Natural killer cell (primary cell): ENCODE results near the gene PARD3B. TPM values are rescaled to one million over a fixed set of nuclear protein-coding genes. Genes with fewer than 3 reads are reported as not detected.

Experiments used
- ATAC-seq, 3 donors: fragments of 150-1000 bp in 2 of 3; fragments of 200-7000 bp in 1 of 3; cut with Tn5 transposase; 1 replicate in 1 of 3; 2 replicates in 2 of 3; pipeline ENCODE4 v1.10.0; 2021; ENCODE audit warnings: mild to moderate bottlenecking in 2 of 3, moderate library complexity in 2 of 3
- DNase-seq, 2 donors: peaks; one replicate each; pipeline versions ENCODE4 v3.0.0 to v3.0.0-alpha.2; 2013 to 2021; ENCODE audit warnings: mixed read lengths in 1 of 2
- H3K27ac ChIP-seq: one replicate; pipeline ENCODE4 v1.5.1; 2013; ENCODE audit warnings: mild to moderate bottlenecking, low read length
- H3K27me3 ChIP-seq: one replicate; pipeline ENCODE4 v1.6.1; 2013; ENCODE audit warnings: low read length; ENCODE audit not compliant: control insufficient read depth, insufficient read depth
- H3K36me3 ChIP-seq: one replicate; pipeline ENCODE4 v1.6.1; 2013; ENCODE audit warnings: low read length; ENCODE audit not compliant: control insufficient read depth, insufficient read depth
- H3K4me1 ChIP-seq: one replicate; pipeline ENCODE4 v1.6.1; 2013; ENCODE audit warnings: low read length; ENCODE audit not compliant: control insufficient read depth, insufficient read depth
- H3K4me3 ChIP-seq: one replicate; pipeline ENCODE4 v1.5.1; 2013; ENCODE audit warnings: low read length
- H3K9me3 ChIP-seq: one replicate; pipeline ENCODE4 v1.6.1; 2013; ENCODE audit warnings: low read length; ENCODE audit not compliant: control insufficient read depth, insufficient read depth
- H3K27ac Mint-ChIP-seq, 2 donors: one replicate each; pipeline ENCODE4 v1.8.0; 2022; ENCODE audit warnings: mild to moderate bottlenecking in 2 of 2, mixed read lengths in 2 of 2, moderate library complexity in 1 of 2
- H3K27me3 Mint-ChIP-seq, 2 donors: one replicate each; pipeline ENCODE4 v1.8.0; 2022; ENCODE audit warnings: low read depth in 2 of 2, mixed read lengths in 2 of 2
- H3K36me3 Mint-ChIP-seq: one replicate; pipeline ENCODE4 v1.8.0; 2022; ENCODE audit warnings: mixed read lengths
- H3K4me1 Mint-ChIP-seq, 2 donors: one replicate each; pipeline ENCODE4 v1.8.0; 2022; ENCODE audit warnings: mixed read lengths in 2 of 2
- H3K4me3 Mint-ChIP-seq: one replicate; pipeline ENCODE4 v1.8.0; 2022; ENCODE audit warnings: mild to moderate bottlenecking, moderate library complexity, mixed read lengths
- H3K9me3 Mint-ChIP-seq, 2 donors: one replicate each; pipeline ENCODE4 v1.8.0; 2022; ENCODE audit warnings: mixed read lengths in 2 of 2
- CTCF ChIP-seq: fragments of 200-600 bp; IDR thresholded peaks from one replicate; pipeline ENCODE4 v1.8.0; 2022; ENCODE audit warnings: antibody characterized with exemption
- WGBS: methylation state at CpG from one replicate; pipeline ENCODE4 v1.1.7; 2013; ENCODE audit warnings: missing lambda C conversion rate; ENCODE audit not compliant: insufficient coverage; 5-methylcytosine and 5-hydroxymethylcytosine counted together
- intact Hi-C: fragments of 100-400 bp; cut with micrococcal nuclease; formaldehyde crosslinking; loops from one replicate; pipeline ENCODE4 v1.14.2; 2022
- total RNA-seq, 4 donors: library from RNA; stranded (reverse); fragments of 120-200 nt in 1 of 4; gene quantifications; one replicate each; pipeline versions ENCODE4 v1.2.3 to v1.2.4, GENCODE V29; 2013 to 2022

Gene PARD3B
- total RNA-seq, 3 donors from 2014 or later (not counting 1 experiment from before 2014, with no cell fraction given), result 0.13 to 0.45 TPM; not detected in 1

DNA sequence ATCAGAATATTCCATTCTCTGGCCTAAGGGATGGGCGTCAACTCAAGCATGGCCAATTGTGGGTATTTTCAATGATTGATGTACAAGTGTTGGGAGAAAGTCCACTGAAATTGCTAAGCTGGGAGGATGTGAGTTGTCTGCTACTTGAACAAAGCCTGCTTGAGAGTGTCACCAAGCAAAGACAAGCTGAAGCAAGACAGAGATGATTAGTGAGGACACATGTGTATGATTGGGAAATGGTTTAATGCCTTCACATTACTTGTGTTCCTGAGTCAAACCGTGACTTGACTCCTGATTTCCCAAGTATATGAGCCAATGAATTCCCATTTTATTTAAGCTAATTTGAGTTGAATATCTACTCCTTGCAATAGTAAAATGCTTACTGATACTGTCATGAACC lies 1113.3 kb downstream of the PARD3B start:
- no peaks in the 10 kb centered on the region for H3K27me3 Mint-ChIP-seq
- Histone ChIP-seq H3K27ac (no peak overlapping the region), H3K4me1 (no peaks in the 10 kb centered on the region), H3K36me3 (no peaks in the 10 kb centered on the region), H3K4me3 (no peak overlapping the region), H3K27me3 (no peaks in the 10 kb centered on the region), H3K9me3 (no peaks in the 10 kb centered on the region)
- no peaks in the 10 kb centered on the region for H3K36me3 Mint-ChIP-seq
- H3K4me3 Mint-ChIP-seq, result no peak overlapping the region
- 89% methylated on average over 1 of the region's 2 CpGs for WGBS
- peaks cover 12 to 13% of the 10 kb centered on the region in 2 donors for H3K4me1 Mint-ChIP-seq
- no peak for TF ChIP-seq CTCF
- H3K9me3 Mint-ChIP-seq, result no peaks in the 10 kb centered on the region
- DNase-seq, result no peak
- H3K27ac Mint-ChIP-seq, result no peak overlapping the region
- intact Hi-C loops, result no loop called here
- ATAC-seq, result no peak

GRCh38 chr2:205659922-205660321 lies 1114.6 kb downstream of the PARD3B start:
- Histone ChIP-seq H3K27me3 (no peaks in the 10 kb centered on the region), H3K4me3 (no peak overlapping the region), H3K9me3 (no peaks in the 10 kb centered on the region), H3K36me3 (no peaks in the 10 kb centered on the region), H3K4me1 (no peaks in the 10 kb centered on the region), H3K27ac (no peak overlapping the region)
- ATAC-seq (no peak), DNase-seq (no peak)
- no peak for TF ChIP-seq CTCF
- H3K36me3 Mint-ChIP-seq, result no peaks in the 10 kb centered on the region
- WGBS, result 70% methylated on average over 8 of the region's 8 CpGs
- H3K4me3 Mint-ChIP-seq, result no peak overlapping the region
- H3K27ac Mint-ChIP-seq, result no peak overlapping the region
- peaks cover 12 to 13% of the 10 kb centered on the region in 2 donors for H3K4me1 Mint-ChIP-seq
- no peaks in the 10 kb centered on the region for H3K27me3 Mint-ChIP-seq
- intact Hi-C loops, result no loop called here
- no peaks in the 10 kb centered on the region for H3K9me3 Mint-ChIP-seq

GRCh38 chr2:205660521-205661124 lies 1115.3 kb downstream of the PARD3B start:
- no peak overlapping the region for H3K27ac ChIP-seq
- peak in 1 of 3 donors; percentile 58 for ATAC-seq
- Mint-ChIP-seq H3K9me3 (no peaks in the 10 kb centered on the region), H3K36me3 (no peaks in the 10 kb centered on the region), H3K4me1 (peaks cover 12 to 13% of the 10 kb centered on the region in 2 donors), H3K27me3 (no peaks in the 10 kb centered on the region), H3K4me3 (no peak overlapping the region), H3K27ac (no peak overlapping the region)
- intact Hi-C loops, result no loop called here
- H3K27me3 ChIP-seq, result no peaks in the 10 kb centered on the region
- 58% methylated on average over 8 of the region's 8 CpGs for WGBS
- H3K9me3 ChIP-seq, result no peaks in the 10 kb centered on the region
- no peak for TF ChIP-seq CTCF
- H3K4me1 ChIP-seq, result no peaks in the 10 kb centered on the region
- peak in 1 of 2 donors; percentile 48 for DNase-seq
- H3K4me3 ChIP-seq, result no peak overlapping the region
- no peaks in the 10 kb centered on the region for H3K36me3 ChIP-seq

DNA sequence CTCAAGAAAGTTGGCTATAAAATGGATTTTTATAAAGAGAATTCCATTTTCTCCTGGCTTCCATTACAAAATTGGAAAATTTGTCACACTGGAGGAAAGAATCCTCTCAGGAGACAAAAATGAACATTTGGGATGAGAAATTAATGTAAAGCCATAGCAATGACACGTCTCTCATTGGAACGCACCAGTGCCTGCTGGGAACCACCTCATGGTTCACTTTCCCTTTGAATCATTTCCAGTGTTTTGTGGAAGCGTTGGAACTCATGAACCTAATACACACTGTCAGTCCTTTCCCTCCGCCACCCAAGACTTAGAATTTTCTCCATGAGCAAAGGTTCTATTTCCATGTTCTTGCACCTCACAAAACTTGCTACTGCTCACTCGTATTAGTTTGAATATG lies 1116.0 kb downstream of the PARD3B start:
- H3K27me3 ChIP-seq, result no peaks in the 10 kb centered on the region
- WGBS, result 86% methylated on average over 4 of the region's 5 CpGs
- H3K27ac ChIP-seq, result no peak overlapping the region
- Mint-ChIP-seq H3K4me1 (peaks cover 12 to 13% of the 10 kb centered on the region in 2 donors), H3K9me3 (no peaks in the 10 kb centered on the region), H3K4me3 (no peak overlapping the region), H3K27me3 (no peaks in the 10 kb centered on the region), H3K27ac (no peak overlapping the region), H3K36me3 (no peaks in the 10 kb centered on the region)
- H3K4me1 ChIP-seq, result no peaks in the 10 kb centered on the region
- intact Hi-C loops, result no loop called here
- no peak for TF ChIP-seq CTCF
- DNase-seq (no peak), ATAC-seq (no peak)
- H3K9me3 ChIP-seq, result no peaks in the 10 kb centered on the region
- no peak overlapping the region for H3K4me3 ChIP-seq
- no peaks in the 10 kb centered on the region for H3K36me3 ChIP-seq
